ENCODE data around the gene RAB3GAP1. TPM values are rescaled to one million over a fixed set of nuclear protein-coding genes. Genes with fewer than 3 reads are reported as not detected.

Gene RAB3GAP1
- total RNA-seq, 1 experiment from 2014 or later: 32.0 TPM

DNA sequence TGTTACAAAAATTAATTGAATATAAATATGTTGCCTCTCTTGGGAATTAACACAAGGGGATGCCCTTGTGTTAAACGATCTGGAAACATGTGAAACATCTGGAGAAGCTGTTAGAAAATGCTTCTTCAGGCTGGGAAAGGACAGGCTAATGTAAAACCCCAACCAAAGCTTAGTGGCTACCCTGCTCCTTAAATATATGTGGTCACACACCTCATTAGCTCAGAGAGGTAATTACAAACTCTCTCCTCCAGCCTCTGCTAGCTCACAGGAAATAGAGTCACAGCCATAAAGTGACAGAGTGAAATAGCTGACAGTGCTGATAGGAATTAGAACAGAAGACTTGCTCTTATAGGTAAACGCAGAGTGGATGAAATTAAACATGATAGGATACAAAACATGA, 155.9 kb downstream of the RAB3GAP1 start:
- H3K27ac ChIP-seq (ENCODE audit: insufficient read length, low read depth, low read length): no peak overlapping the region
- H4K5ac ChIP-seq (ENCODE audit: insufficient read length, low read depth, low read length): no peak overlapping the region
- H3K4me1 ChIP-seq (ENCODE audit: insufficient read depth, low read length): no peaks in the 10 kb centered on the region; the same call in 1 of the 2 replicates
- H3K27me3 Mint-ChIP-seq (ENCODE audit: low read depth): no peaks in the 10 kb centered on the region
- H3K27ac Mint-ChIP-seq: no peak overlapping the region
- H3K27me3 ChIP-seq (ENCODE audit: insufficient read depth, low read length): no peaks in the 10 kb centered on the region
- no peak overlapping the region for H4K8ac ChIP-seq (replicated peaks; ENCODE audit: insufficient read length, low read depth, low read length)
- H3K4me1 Mint-ChIP-seq: peaks cover 12 to 15% of the 10 kb centered on the region in 2 experiments
- no peaks in the 10 kb centered on the region for H3K9me3 Mint-ChIP-seq
- no peaks in the 10 kb centered on the region for H3K9me3 ChIP-seq (ENCODE audit: control insufficient read depth, low read depth, low read length)
- no peak overlapping the region for H4K91ac ChIP-seq (ENCODE audit: insufficient read length, low read depth, low read length)
- H3K23me2 ChIP-seq (ENCODE audit: insufficient read length, low read depth, low read length, poor library complexity, severe bottlenecking): no peaks in the 10 kb centered on the region
- no peak overlapping the region for H2BK12ac ChIP-seq (ENCODE audit: insufficient read length, low read depth, low read length)
- H2AFZ ChIP-seq (ENCODE audit: low read length): no peak overlapping the region
- H3K14ac ChIP-seq (ENCODE audit: insufficient read depth, low read length): no peak overlapping the region
- WGBS (ENCODE audit: extremely low coverage, insufficient read length, low lambda C conversion rate): no CpG with 5 or more reads among the region's 2 CpGs
- H4K20me1 ChIP-seq (ENCODE audit: control insufficient read depth, insufficient read depth, insufficient read length): no peaks in the 10 kb centered on the region
- no peak overlapping the region for H3K56ac ChIP-seq (ENCODE audit: insufficient read length, low read depth, low read length)
- no peak overlapping the region for H2BK5ac ChIP-seq (ENCODE audit: insufficient read length, low read length)
- no peak for DNase-seq
- no peak overlapping the region for H3K4me2 ChIP-seq (ENCODE audit: insufficient read depth, insufficient read length, low read length)
- H3K4me3 Mint-ChIP-seq: no peak overlapping the region
- H2BK120ac ChIP-seq (ENCODE audit: low read depth, low read length, poor library complexity, severe bottlenecking): no peak overlapping the region
- no peak overlapping the region for H3K18ac ChIP-seq (ENCODE audit: insufficient read length, low read depth, low read length)
- no peak overlapping the region for H3T11ph ChIP-seq (ENCODE audit: low read length)
- TF ChIP-seq, protein P1, sequence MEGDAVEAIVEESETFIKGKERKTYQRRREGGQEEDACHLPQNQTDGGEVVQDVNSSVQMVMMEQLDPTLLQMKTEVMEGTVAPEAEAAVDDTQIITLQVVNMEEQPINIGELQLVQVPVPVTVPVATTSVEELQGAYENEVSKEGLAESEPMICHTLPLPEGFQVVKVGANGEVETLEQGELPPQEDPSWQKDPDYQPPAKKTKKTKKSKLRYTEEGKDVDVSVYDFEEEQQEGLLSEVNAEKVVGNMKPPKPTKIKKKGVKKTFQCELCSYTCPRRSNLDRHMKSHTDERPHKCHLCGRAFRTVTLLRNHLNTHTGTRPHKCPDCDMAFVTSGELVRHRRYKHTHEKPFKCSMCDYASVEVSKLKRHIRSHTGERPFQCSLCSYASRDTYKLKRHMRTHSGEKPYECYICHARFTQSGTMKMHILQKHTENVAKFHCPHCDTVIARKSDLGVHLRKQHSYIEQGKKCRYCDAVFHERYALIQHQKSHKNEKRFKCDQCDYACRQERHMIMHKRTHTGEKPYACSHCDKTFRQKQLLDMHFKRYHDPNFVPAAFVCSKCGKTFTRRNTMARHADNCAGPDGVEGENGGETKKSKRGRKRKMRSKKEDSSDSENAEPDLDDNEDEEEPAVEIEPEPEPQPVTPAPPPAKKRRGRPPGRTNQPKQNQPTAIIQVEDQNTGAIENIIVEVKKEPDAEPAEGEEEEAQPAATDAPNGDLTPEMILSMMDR (conservative IDR thresholded peaks at IDR 0.05): no peak
- H2BK15ac ChIP-seq (ENCODE audit: low read depth, low read length): no peak overlapping the region
- no peak overlapping the region for H2AK5ac ChIP-seq (ENCODE audit: insufficient read length, low read length)
- H3K79me1 ChIP-seq (ENCODE audit: insufficient read depth, low read depth, low read length, poor library complexity, severe bottlenecking): no peaks in the 10 kb centered on the region
- H3K79me2 ChIP-seq (ENCODE audit: insufficient read depth, low read length): no peaks in the 10 kb centered on the region
- H3K9ac ChIP-seq (ENCODE audit: extremely low read depth, insufficient read length, low read length): no peak overlapping the region
- no peak overlapping the region for H2BK20ac ChIP-seq (ENCODE audit: low read depth, low read length, poor library complexity, severe bottlenecking)
- H3K23ac ChIP-seq (ENCODE audit: insufficient read length, low read depth, low read length): no peak overlapping the region
- peaks cover 0 to 4% (median 1%) of the 10 kb centered on the region in 3 experiments; a peak in 1 of 7 replicates for H3K36me3 Mint-ChIP-seq (ENCODE audit: insufficient read depth in 1 of 3, low read depth in 3 of 3)
- H3K4ac ChIP-seq (ENCODE audit: low read depth, low read length): no peak overlapping the region

All from H9 (cell line).